Measurements from ENCODE around the gene PTPN4. TPM values are rescaled to one million over a fixed set of nuclear protein-coding genes. Genes with fewer than 3 reads are reported as not detected.

Gene PTPN4, protein sequence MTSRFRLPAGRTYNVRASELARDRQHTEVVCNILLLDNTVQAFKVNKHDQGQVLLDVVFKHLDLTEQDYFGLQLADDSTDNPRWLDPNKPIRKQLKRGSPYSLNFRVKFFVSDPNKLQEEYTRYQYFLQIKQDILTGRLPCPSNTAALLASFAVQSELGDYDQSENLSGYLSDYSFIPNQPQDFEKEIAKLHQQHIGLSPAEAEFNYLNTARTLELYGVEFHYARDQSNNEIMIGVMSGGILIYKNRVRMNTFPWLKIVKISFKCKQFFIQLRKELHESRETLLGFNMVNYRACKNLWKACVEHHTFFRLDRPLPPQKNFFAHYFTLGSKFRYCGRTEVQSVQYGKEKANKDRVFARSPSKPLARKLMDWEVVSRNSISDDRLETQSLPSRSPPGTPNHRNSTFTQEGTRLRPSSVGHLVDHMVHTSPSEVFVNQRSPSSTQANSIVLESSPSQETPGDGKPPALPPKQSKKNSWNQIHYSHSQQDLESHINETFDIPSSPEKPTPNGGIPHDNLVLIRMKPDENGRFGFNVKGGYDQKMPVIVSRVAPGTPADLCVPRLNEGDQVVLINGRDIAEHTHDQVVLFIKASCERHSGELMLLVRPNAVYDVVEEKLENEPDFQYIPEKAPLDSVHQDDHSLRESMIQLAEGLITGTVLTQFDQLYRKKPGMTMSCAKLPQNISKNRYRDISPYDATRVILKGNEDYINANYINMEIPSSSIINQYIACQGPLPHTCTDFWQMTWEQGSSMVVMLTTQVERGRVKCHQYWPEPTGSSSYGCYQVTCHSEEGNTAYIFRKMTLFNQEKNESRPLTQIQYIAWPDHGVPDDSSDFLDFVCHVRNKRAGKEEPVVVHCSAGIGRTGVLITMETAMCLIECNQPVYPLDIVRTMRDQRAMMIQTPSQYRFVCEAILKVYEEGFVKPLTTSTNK
- 51.2 and 53.8 TPM in 2 replicates for total RNA-seq

DNA sequence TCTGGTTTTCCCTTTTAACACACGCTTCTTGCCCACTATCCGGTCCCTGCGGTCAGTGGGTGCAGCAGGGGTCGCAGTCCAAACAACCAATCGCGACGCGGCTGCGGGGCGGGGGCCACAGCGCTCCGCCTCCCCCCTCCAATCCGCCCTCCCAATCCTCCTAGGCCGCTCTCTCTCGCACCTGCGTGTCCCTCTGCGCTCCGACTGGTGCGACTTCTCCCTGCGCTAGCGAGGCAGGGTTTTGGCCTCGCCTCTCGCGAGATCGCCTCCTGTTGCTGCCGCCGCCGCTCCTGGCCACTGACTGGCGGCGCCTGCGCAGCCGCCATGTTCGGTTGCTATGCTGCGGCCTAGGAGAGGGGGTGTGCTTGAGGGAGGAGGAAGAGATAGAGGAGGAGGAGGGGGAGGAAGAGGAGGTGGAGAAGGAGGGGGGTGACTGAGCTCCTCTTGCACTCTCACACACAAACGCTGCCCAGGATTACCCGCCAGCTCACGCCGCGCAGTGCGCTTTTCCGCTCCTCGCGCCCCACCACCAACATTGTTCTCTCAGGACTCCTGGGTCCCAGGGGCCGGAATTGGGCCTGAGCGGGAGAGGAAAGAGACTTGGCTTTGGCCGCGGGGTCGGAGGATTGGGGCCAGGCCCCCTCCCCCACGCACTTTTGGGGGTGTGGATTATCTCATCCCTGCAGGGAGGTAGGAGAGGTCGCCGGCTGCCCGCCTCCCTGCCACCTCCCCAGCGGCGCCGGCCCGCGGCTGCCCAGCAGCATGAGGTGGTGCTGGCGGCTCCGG lies at the start of gene PTPN4:
TSS of gene PTPN4 (plus strand) at position 472 of the 786 bp plus-strand sequence. CDS start 49,932 bp downstream, outside the sequence.

DNA sequence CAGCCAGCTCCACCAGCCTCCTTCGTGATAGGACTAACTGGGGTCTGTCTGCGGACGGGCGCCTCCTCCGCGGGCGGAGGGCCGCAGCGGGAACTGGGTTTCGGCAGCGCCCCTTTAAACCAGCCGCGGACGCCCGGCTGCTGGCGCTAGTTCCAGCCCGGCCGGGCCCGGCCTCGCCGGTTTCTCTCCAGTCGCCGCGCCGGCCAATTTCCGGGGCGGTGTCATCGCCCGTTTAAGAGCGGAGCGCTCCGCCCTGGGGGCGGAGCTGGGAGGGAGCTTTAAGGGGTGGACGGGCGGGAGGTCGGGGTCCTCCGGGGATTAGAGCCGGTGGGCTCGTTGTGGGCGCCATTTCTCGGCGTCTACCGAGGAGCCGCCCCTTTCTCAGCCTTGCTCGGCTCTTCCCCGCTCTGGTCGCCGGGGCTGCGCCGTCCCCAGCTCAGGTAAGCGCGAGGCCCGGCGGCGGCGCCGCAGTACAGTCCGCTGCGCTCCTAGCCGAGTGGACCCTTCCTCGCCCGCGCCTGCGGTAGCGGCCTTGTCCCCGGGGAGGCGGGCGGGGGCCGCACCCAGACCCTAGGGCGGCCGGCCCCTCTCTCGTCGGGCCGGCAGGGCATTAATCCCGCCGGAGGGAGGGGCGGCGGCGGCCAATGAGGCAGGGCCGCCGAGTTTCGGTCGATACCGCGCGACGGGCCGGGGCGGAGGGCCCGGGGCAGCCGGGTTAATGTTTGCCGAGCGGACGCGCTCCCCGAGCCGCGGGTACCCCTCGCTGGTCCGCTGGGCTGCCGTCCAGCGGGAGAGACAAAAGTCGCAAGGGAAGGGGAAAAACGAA lies 253.3 kb downstream of the PTPN4 start, which contains the start of gene EPB41L5:
TSS of gene EPB41L5 (plus strand) at position 307 of the 826 bp plus-strand sequence. CDS start 6,008 bp downstream, outside the sequence.

Other genes with a start within 250 kb of the PTPN4 start
- not detected in 2 replicates for gene SCTR, start 235.4 kb upstream of the PTPN4 start, total RNA-seq
- not detected in 2 replicates for gene CFAP221, start 215.5 kb upstream of the PTPN4 start, total RNA-seq
- 7.9 and 10.7 TPM in 2 replicates for gene TMEM177, start 80.7 kb upstream of the PTPN4 start, total RNA-seq